Measurements from ENCODE around the gene GJB4.

Gene GJB4

GRCh38 chr1:34739613-34740012 is 19.9 kb upstream of the GJB4 start:
- Histone ChIP-seq H3K9ac (no peak overlapping the region), H3K4me2 (no peak overlapping the region), H3K79me2 (ENCODE audit: insufficient read depth, low read depth) (no peaks in the 10 kb centered on the region), H3K4me3 (IDR thresholded peaks at IDR 0.05; ENCODE audit: insufficient read depth, low read depth, low read length) (no peak overlapping the region), H3K27ac (no peak overlapping the region), H3K27me3 (ENCODE audit: insufficient read depth, low read depth) (no peaks in the 10 kb centered on the region), H4K20me1 (ENCODE audit: insufficient read depth) (no peaks in the 10 kb centered on the region), H2AFZ (ENCODE audit: low read depth) (no peak overlapping the region), H3K36me3 (ENCODE audit: insufficient read depth) (no peaks in the 10 kb centered on the region), H3K4me1 (ENCODE audit: low read depth, poor library complexity, severe bottlenecking) (no peaks in the 10 kb centered on the region)
- TF ChIP-seq CTCF (conservative IDR thresholded peaks at IDR 0.05; ENCODE audit: low read depth, low read length) = no peak

GRCh38 chr1:34740161-34740868 is 19.2 kb upstream of the GJB4 start:
- H3K4me3 ChIP-seq (IDR thresholded peaks at IDR 0.05; ENCODE audit: insufficient read depth, low read depth, low read length) = no peak overlapping the region
- H3K27ac ChIP-seq = no peak overlapping the region
- H3K79me2 ChIP-seq (ENCODE audit: insufficient read depth, low read depth) = no peaks in the 10 kb centered on the region
- H2AFZ ChIP-seq (ENCODE audit: low read depth) = no peak overlapping the region
- H3K4me1 ChIP-seq (ENCODE audit: low read depth, poor library complexity, severe bottlenecking) = no peaks in the 10 kb centered on the region
- H4K20me1 ChIP-seq (ENCODE audit: insufficient read depth) = no peaks in the 10 kb centered on the region
- no peaks in the 10 kb centered on the region for H3K36me3 ChIP-seq (ENCODE audit: insufficient read depth)
- no peak for TF ChIP-seq CTCF (conservative IDR thresholded peaks at IDR 0.05; ENCODE audit: low read depth, low read length)
- no peak overlapping the region for H3K9ac ChIP-seq
- H3K27me3 ChIP-seq (ENCODE audit: insufficient read depth, low read depth) = no peaks in the 10 kb centered on the region
- no peak overlapping the region for H3K4me2 ChIP-seq

DNA sequence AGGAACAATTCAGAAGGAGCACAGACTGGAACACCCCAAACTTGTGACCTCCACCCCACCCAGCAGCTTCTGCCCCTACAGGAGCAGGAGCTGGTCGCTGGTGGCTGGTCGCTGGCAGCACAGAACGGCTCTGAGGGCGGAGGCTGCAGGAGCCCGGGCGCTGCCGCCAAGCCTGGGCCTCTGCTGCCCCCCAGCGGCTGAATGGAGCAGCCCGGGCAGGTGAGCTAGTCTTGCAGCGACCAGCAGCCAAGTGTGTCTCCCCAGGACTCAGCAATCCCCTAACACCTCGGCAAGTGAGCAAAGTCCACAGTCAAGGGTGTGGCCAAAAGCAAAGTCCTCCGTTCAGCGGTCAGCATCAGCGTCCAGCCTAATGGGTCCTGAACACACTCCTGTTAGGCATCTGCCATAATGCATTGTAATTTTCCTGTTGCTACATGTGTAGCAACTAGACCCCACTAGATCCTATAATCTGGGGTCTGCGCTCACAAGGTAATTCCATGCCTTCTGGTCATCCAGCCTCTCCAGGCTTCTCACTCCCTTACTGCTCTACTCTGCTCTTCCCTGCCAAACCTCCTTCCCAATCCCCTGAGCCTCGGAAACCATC is 16.8 kb upstream of the GJB4 start:
- Histone ChIP-seq H3K4me2 (no peak overlapping the region), H4K20me1 (ENCODE audit: insufficient read depth) (no peaks in the 10 kb centered on the region), H2AFZ (ENCODE audit: low read depth) (no peak overlapping the region), H3K36me3 (ENCODE audit: insufficient read depth) (no peaks in the 10 kb centered on the region), H3K79me2 (ENCODE audit: insufficient read depth, low read depth) (no peaks in the 10 kb centered on the region), H3K9ac (no peak overlapping the region), H3K4me1 (ENCODE audit: low read depth, poor library complexity, severe bottlenecking) (no peaks in the 10 kb centered on the region), H3K4me3 (IDR thresholded peaks at IDR 0.05; ENCODE audit: insufficient read depth, low read depth, low read length) (no peak overlapping the region), H3K27me3 (ENCODE audit: insufficient read depth, low read depth) (no peaks in the 10 kb centered on the region), H3K27ac (no peak overlapping the region)
- peak; percentile 75 for TF ChIP-seq CTCF (conservative IDR thresholded peaks at IDR 0.05; ENCODE audit: low read depth, low read length)

DNA sequence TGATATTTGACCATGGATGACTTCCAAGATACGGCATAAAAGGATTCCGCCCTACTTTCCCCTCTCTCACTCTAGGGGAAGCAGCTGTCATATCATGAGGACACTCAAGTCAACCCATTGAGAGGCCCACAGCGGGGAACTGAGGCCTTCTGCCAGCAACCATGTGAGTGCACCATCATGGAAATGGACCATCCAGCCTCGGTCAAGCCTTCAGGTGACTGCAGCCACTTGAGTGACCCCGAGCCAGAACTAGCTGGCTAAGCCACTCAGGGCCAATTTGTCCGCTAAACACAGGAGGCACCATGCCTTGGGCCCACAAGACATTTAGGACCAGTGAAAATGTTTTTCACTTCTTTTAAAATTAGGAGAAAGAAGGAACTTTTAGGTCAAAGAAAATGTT is 15.8 kb upstream of the GJB4 start:
- Histone ChIP-seq H3K9ac (no peak overlapping the region), H3K36me3 (ENCODE audit: insufficient read depth) (no peaks in the 10 kb centered on the region), H3K27ac (no peak overlapping the region), H3K4me3 (IDR thresholded peaks at IDR 0.05; ENCODE audit: insufficient read depth, low read depth, low read length) (no peak overlapping the region), H2AFZ (ENCODE audit: low read depth) (no peak overlapping the region), H3K4me2 (no peak overlapping the region), H3K79me2 (ENCODE audit: insufficient read depth, low read depth) (no peaks in the 10 kb centered on the region), H4K20me1 (ENCODE audit: insufficient read depth) (no peaks in the 10 kb centered on the region), H3K27me3 (ENCODE audit: insufficient read depth, low read depth) (no peaks in the 10 kb centered on the region), H3K4me1 (ENCODE audit: low read depth, poor library complexity, severe bottlenecking) (no peaks in the 10 kb centered on the region)
- TF ChIP-seq CTCF (conservative IDR thresholded peaks at IDR 0.05; ENCODE audit: low read depth, low read length) = no peak

Data from KMS-11 (cell line).